ENCODE data around the gene LMO1. TPM values are rescaled to one million over a fixed set of nuclear protein-coding genes. Genes with fewer than 3 reads are reported as not detected.

The LMO1 gene
- total RNA-seq, 1 experiment from 2014 or later: 0.27 TPM

DNA sequence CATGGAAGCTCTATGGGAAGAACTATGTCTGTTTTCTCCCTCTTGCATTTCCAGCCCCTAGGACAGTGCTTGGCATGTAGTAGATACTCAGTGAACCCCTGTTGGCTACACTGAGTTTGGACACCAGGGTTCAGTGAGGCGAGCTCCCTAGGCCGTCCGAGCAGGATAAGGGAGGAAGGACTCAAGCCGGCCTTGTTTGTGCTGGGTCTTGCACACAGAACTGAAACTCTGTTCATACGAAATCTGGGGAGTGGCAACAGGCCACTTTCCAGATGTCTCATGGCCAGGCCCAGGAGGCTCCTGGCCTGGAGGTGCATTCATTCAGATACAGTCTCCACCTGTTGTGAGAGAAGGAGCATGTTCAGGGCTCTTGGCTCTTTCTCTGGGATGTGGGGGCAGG is 23.6 kb upstream of the LMO1 start:
- Histone ChIP-seq H2AFZ (ENCODE audit: low read depth, low read length, poor library complexity, severe bottlenecking) (no peak overlapping the region), H3K4me3 (replicated peaks in 1 of 2; ENCODE audit: low read depth in 1 of 2, low read length in 2 of 2) (no peak overlapping the region), H3K36me3 (ENCODE audit: control insufficient read depth in 1 of 2, insufficient read depth in 2 of 2, low read length in 2 of 2) (no peaks in the 10 kb centered on the region), H3K9me2 (ENCODE audit: insufficient read depth) (no peaks in the 10 kb centered on the region), H3K27me3 (ENCODE audit: insufficient read depth, low read length) (no peaks in the 10 kb centered on the region), H3K79me2 (ENCODE audit: insufficient read depth, low read length) (no peaks in the 10 kb centered on the region), H4K20me1 (ENCODE audit: insufficient read depth) (no peaks in the 10 kb centered on the region), H3K9me3 (ENCODE audit: control insufficient read depth in 1 of 2, insufficient read depth in 1 of 2, low read depth in 1 of 2, low read length in 2 of 2) (no peaks in the 10 kb centered on the region), H3K27ac (ENCODE audit: low read depth, low read length) (no peak overlapping the region), H3K4me2 (ENCODE audit: low read length) (no peak overlapping the region), H3K4me1 (ENCODE audit: control insufficient read depth in 1 of 2, insufficient read depth in 2 of 2, low read length in 2 of 2) (peaks cover 0 to 4% of the 10 kb centered on the region in 2 experiments; a peak in 1 of 4 replicates), H3K9ac (ENCODE audit: low read length) (no peak overlapping the region)
- TF ChIP-seq ZNF274 (IDR thresholded peaks at IDR 0.05; ENCODE audit: low read depth, low read length): no peak
- TF ChIP-seq, protein P1, sequence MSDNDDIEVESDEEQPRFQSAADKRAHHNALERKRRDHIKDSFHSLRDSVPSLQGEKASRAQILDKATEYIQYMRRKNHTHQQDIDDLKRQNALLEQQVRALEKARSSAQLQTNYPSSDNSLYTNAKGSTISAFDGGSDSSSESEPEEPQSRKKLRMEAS (IDR thresholded peaks at IDR 0.05): no peak
- TF ChIP-seq, protein P2, sequence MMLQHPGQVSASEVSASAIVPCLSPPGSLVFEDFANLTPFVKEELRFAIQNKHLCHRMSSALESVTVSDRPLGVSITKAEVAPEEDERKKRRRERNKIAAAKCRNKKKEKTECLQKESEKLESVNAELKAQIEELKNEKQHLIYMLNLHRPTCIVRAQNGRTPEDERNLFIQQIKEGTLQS (IDR thresholded peaks at IDR 0.05): no peak
- TF ChIP-seq SIN3A (IDR thresholded peaks at IDR 0.05; ENCODE audit: low read depth): no peak
- no peak for TF ChIP-seq FOSL1 (IDR thresholded peaks at IDR 0.05; ENCODE audit: low read depth)
- TF ChIP-seq, protein P3, sequence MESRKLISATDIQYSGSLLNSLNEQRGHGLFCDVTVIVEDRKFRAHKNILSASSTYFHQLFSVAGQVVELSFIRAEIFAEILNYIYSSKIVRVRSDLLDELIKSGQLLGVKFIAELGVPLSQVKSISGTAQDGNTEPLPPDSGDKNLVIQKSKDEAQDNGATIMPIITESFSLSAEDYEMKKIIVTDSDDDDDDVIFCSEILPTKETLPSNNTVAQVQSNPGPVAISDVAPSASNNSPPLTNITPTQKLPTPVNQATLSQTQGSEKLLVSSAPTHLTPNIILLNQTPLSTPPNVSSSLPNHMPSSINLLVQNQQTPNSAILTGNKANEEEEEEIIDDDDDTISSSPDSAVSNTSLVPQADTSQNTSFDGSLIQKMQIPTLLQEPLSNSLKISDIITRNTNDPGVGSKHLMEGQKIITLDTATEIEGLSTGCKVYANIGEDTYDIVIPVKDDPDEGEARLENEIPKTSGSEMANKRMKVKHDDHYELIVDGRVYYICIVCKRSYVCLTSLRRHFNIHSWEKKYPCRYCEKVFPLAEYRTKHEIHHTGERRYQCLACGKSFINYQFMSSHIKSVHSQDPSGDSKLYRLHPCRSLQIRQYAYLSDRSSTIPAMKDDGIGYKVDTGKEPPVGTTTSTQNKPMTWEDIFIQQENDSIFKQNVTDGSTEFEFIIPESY (IDR thresholded peaks at IDR 0.05; ENCODE audit: extremely low read depth, insufficient replicate concordance, low read length): no peak
- TF ChIP-seq CEBPB (IDR thresholded peaks at IDR 0.05; ENCODE audit: low read depth): no peak
- no peak for TF ChIP-seq TCF7L2 (IDR thresholded peaks at IDR 0.05; ENCODE audit: borderline replicate concordance, extremely low read depth, insufficient read depth, insufficient read length)
- TF ChIP-seq CBX3 (IDR thresholded peaks at IDR 0.05; ENCODE audit: low read depth): no peak
- TF ChIP-seq, protein P4, sequence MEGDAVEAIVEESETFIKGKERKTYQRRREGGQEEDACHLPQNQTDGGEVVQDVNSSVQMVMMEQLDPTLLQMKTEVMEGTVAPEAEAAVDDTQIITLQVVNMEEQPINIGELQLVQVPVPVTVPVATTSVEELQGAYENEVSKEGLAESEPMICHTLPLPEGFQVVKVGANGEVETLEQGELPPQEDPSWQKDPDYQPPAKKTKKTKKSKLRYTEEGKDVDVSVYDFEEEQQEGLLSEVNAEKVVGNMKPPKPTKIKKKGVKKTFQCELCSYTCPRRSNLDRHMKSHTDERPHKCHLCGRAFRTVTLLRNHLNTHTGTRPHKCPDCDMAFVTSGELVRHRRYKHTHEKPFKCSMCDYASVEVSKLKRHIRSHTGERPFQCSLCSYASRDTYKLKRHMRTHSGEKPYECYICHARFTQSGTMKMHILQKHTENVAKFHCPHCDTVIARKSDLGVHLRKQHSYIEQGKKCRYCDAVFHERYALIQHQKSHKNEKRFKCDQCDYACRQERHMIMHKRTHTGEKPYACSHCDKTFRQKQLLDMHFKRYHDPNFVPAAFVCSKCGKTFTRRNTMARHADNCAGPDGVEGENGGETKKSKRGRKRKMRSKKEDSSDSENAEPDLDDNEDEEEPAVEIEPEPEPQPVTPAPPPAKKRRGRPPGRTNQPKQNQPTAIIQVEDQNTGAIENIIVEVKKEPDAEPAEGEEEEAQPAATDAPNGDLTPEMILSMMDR (IDR thresholded peaks at IDR 0.05 in 2 of 3, conservative IDR thresholded peaks at IDR 0.05 in 1 of 3; ENCODE audit: borderline replicate concordance in 1 of 3, insufficient read depth in 1 of 3, low read depth in 2 of 3, low read length in 2 of 3): no peak
- no peak for TF ChIP-seq RAD21 (IDR thresholded peaks at IDR 0.05; ENCODE audit: low read depth)
- TF ChIP-seq SP1 (IDR thresholded peaks at IDR 0.05; ENCODE audit: low read depth): no peak
- no peak for TF ChIP-seq POLR2AphosphoS5 (IDR thresholded peaks at IDR 0.05; ENCODE audit: low read depth, low read length)
- no peak for TF ChIP-seq EGR1 (IDR thresholded peaks at IDR 0.05; ENCODE audit: low read depth)
- POLR2A ChIA-PET: no interaction called here
- intact Hi-C loops (cut with micrococcal nuclease): no loop called here
- no peak for DNase-seq (ENCODE audit: low read depth, low spot score)
- RAD21 ChIA-PET (ENCODE audit: low non-redundant PET in 1 of 2, low total read pairs in 2 of 2, uncharacterized antibody in 2 of 2, unreplicated experiment in 2 of 2): no interaction called here
- CTCF ChIA-PET: no interaction called here
- BruUV-seq (replicated peaks): no TSS peak
- ATAC-seq: no peak

All from HCT116 (cell line).